ENCODE data around the gene RIMBP3C.

DNA sequence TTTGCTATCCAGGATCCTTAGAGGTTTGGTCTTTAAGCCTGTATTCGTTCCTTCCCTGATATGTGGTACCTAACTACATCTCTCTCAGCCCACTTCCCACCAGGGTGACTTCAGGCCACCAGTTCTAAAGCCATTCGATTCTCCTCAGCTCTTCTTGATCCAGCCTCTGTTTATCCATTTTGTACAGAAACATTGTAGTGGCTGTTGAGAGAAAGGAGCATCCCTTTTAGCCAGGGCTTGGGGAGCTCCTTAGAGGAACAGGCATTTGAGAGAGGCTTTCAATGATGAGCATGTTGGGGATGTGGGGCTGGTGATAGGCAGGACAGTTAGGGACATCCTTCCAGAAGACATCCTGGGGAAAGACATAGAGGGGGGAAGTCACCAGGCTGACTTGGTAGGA is 34.1 kb upstream of the RIMBP3C start:
- TF ChIP-seq, protein P1, sequence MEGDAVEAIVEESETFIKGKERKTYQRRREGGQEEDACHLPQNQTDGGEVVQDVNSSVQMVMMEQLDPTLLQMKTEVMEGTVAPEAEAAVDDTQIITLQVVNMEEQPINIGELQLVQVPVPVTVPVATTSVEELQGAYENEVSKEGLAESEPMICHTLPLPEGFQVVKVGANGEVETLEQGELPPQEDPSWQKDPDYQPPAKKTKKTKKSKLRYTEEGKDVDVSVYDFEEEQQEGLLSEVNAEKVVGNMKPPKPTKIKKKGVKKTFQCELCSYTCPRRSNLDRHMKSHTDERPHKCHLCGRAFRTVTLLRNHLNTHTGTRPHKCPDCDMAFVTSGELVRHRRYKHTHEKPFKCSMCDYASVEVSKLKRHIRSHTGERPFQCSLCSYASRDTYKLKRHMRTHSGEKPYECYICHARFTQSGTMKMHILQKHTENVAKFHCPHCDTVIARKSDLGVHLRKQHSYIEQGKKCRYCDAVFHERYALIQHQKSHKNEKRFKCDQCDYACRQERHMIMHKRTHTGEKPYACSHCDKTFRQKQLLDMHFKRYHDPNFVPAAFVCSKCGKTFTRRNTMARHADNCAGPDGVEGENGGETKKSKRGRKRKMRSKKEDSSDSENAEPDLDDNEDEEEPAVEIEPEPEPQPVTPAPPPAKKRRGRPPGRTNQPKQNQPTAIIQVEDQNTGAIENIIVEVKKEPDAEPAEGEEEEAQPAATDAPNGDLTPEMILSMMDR (IDR thresholded peaks at IDR 0.05) = no peak
- TF ChIP-seq POLR2A (IDR thresholded peaks at IDR 0.05) = no peak
